GM12878 (cell line): ENCODE data around the gene ERC1.

Experiments used
- ATF3 ChIP-seq: IDR thresholded peaks from 2 replicates; pipeline ENCODE4 v1.6.1; 2011; ENCODE audit warnings: low read depth, mild to moderate bottlenecking, low read length, moderate library complexity, borderline replicate concordance; ENCODE audit errors: extremely low read depth
- CHD4 ChIP-seq: fragments of 200-600 bp; sonication (generic); IDR thresholded peaks from 2 replicates; pipeline ENCODE4 v1.6.1; 2016; ENCODE audit warnings: mild to moderate bottlenecking
- CTCF ChIP-seq, 3 experiments: IDR thresholded peaks in 2 of 3; conservative IDR thresholded peaks in 1 of 3; 2 replicates each; pipeline ENCODE4 v1.5.1; 2011; ENCODE audit warnings: low read depth in 3 of 3, low read length in 3 of 3, mild to moderate bottlenecking in 3 of 3, control low read depth in 2 of 3, moderate library complexity in 2 of 3, inconsistent platforms in 1 of 3, mixed read lengths in 1 of 3; ENCODE audit not compliant: control insufficient read depth in 2 of 3, insufficient read depth in 1 of 3; ENCODE audit errors: extremely low read depth in 1 of 3
- MAX ChIP-seq: IDR thresholded peaks from 2 replicates; pipeline ENCODE4 v1.6.1; 2012; ENCODE audit warnings: low read depth, low read length, improper control_type of control experiment
- POLR2AphosphoS5 ChIP-seq: IDR thresholded peaks from 2 replicates; pipeline ENCODE4 v1.6.1; 2011; ENCODE audit warnings: mild to moderate bottlenecking, low read length, inconsistent platforms
- RAD51 ChIP-seq: fragments of 450-650 bp; IDR thresholded peaks from 2 replicates; pipeline ENCODE4 v1.6.1; 2016; ENCODE audit warnings: moderate library complexity, mild to moderate bottlenecking, inconsistent platforms
- SIX5 ChIP-seq: IDR thresholded peaks from 2 replicates; pipeline ENCODE4 v1.6.1; 2011; ENCODE audit warnings: mild to moderate bottlenecking, low read depth, low read length, moderate library complexity; ENCODE audit not compliant: severe bottlenecking
- SP1 ChIP-seq: IDR thresholded peaks from one replicate; pipeline ENCODE4 v1.6.1; 2011; ENCODE audit warnings: low read depth, low read length

- no peak for TF ChIP-seq MAX
- TF ChIP-seq RAD51, result no peak
- no peak for TF ChIP-seq POLR2AphosphoS5
- no peak for TF ChIP-seq SP1
- TF ChIP-seq CTCF (IDR thresholded peaks at IDR 0.05 in 2 of 3, conservative IDR thresholded peaks at IDR 0.05 in 1 of 3; ENCODE audit: control insufficient read depth in 2 of 3, extremely low read depth in 1 of 3, insufficient read depth in 1 of 3, low read depth in 3 of 3, low read length in 3 of 3), result no peak
- no peak for TF ChIP-seq ATF3
- TF ChIP-seq CHD4, result no peak
- TF ChIP-seq SIX5, result no peak
These were observed 191.0 kb downstream of the ERC1 start for GRCh38 chr12:1182069-1182468.
